HL-60 (cell line): ENCODE results near the gene RPS6KC1.

Experiments used
- CTCF ChIP-seq: IDR thresholded peaks from one replicate; pipeline ENCODE4 v1.5.1; 2011; ENCODE audit warnings: low read length, control low read depth, inconsistent platforms; ENCODE audit not compliant: insufficient read depth
- GABPA ChIP-seq: IDR thresholded peaks from 2 replicates; pipeline ENCODE4 v1.6.1; 2012; ENCODE audit warnings: low read depth
- POLR2AphosphoS5 ChIP-seq: IDR thresholded peaks from 2 replicates; pipeline ENCODE4 v1.6.1; 2012; ENCODE audit warnings: low read depth
- REST ChIP-seq: IDR thresholded peaks from 2 replicates; pipeline ENCODE4 v1.6.1; 2012; ENCODE audit warnings: low read depth; ENCODE audit not compliant: insufficient replicate concordance
- SPI1 ChIP-seq: IDR thresholded peaks from 2 replicates; pipeline ENCODE4 v1.6.1; 2012; ENCODE audit warnings: low read depth, mild to moderate bottlenecking, borderline replicate concordance

- no peak for TF ChIP-seq REST
- no peak for TF ChIP-seq CTCF
- TF ChIP-seq SPI1, result no peak
- TF ChIP-seq POLR2AphosphoS5, result no peak
- TF ChIP-seq GABPA, result no peak
Observed at GRCh38 chr1:213087911-213088310, 36.9 kb downstream of the RPS6KC1 start.
